Astrocyte of the hippocampus (primary cell): ENCODE measurements around the gene KLLN.
"Not testable (repeated sequence)": the region's sequence is repeated elsewhere in the genome, so short reads cannot be mapped to it uniquely, and the experiment has no call there.

Source experiments
- DNase-seq: peaks from one replicate; pipeline ENCODE4 v3.0.0; 2011; ENCODE audit warnings: low read depth, low spot score

KLLN gene

DNA sequence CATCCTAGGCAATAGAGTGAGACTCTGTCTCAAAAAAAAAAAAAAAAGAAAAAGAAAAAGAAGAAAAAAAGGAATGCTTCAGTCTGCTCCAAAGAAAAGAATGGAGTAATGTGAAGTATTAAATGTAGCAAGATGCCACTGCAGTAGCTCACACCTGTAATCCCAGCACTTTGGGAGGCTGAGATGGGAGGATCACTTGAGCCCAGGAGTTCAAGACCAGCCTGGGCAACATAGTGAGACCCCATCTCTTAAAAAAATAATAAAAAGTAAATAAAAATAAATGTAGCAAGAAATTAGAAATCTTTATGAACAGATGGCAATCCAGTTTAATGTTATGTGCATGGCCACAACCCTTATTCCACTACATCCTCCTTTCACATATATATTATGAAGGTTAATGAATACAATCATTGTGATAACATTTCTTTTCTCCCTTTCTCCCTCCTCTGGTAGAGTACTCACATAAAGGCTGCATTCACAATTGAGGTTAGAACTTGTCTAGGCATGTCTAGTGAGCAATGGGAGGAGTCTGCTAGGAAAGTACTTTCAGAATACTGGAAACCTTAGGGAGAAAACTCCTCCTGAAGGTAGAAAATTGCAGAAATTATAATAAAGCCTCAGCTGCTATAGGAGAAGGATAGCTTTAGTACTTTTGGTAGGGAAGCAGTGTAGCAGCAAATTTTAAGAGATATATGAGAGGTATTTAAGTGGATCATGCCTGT is 20.4 kb downstream of the KLLN start:
- DNase-seq = peak; percentile 77

DNA sequence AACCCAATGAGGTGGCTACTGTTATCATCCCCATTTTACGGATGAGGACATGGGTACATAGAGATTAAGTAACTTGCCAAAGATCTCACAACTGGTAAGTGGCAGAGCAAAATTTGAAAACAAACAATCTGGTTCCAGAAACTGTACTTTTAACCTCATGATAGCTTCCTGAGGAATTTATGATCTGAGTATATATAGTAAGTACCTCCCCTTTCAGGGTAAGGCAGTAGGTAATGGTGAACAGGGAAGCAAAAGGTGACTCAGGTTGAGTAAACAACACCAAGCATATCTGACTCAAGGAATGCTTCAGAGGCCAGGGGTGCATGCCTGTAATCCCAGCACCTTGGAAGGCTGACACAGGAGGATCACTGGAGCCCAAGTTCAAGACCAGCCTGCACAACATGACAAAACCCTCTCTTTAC is 21.1 kb downstream of the KLLN start:
- peak; percentile 37 for DNase-seq

- DNase-seq = no peak
Observed at GRCh38 chr10:87841186-87841585, 22.1 kb downstream of the KLLN start.

DNA sequence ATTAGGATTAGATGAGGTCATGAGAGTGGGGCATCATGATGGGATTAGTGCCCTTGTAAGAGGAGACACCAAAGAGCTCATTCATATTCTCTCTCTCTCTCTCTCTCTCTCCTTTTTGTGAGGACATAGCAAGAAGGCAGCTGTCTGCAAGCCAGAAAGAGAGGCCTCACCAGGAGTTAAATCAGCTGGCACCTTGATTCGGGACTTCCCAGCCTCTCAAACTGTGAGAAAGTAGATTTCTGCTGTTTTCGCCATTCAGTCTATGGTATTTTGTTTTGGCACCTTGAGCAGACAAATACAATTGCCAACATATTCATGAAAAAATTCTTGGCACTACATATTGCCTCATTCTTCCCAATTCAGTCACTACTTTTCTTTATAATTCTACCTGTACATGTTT is 24.7 kb downstream of the KLLN start:
- DNase-seq = no peak

DNA sequence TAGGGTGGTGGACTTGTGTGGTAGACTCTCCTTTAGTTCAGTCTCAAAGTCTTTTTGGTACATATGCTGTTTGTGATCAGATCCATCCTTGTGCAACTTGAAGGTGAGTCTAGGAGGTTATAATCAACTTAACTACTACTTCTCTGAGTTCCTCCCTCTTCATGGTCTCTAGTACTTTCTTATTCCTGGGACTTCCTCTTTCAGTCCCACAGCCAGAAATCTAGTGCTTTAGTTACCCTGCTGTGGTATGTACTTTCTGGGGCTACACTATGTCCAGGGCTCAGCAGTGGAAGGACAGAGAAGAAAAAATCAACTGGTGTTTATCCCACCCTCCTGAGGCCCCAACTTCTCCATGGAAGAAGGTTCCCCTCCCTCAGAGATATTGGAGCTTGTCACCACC is 25.9 kb downstream of the KLLN start:
- DNase-seq = no peak

- DNase-seq = no peak
Observed at GRCh38 chr10:87836098-87836497, 27.2 kb downstream of the KLLN start.

GRCh38 chr10:87829986-87830729 is 33.2 kb downstream of the KLLN start:
- DNase-seq = no peak

DNA sequence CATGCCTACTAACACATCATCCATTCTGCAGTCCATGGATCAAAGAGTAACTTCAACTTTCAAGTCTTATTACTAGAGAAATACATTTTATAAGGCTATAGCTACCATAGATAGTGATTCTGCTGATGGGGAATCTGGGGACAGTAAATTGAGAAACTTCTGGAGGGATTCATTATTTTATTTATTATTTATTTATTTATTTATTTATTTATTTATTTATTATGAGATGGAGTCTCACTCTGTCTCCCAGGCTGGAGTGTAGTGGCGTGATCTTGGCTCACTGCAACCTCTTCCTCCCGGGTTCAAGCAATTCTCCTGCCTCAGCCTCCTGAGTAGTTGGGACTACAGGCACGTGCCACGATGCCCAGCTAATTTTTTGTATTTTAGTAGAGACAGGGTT is 34.3 kb downstream of the KLLN start:
- not testable (repeated sequence) for DNase-seq

- no peak for DNase-seq
Observed at GRCh38 chr10:87827681-87828080, 35.7 kb downstream of the KLLN start.

GRCh38 chr10:87826653-87827052 is 36.7 kb downstream of the KLLN start:
- no peak for DNase-seq

GRCh38 chr10:87819289-87819585 is 44.1 kb downstream of the KLLN start:
- DNase-seq = no peak

GRCh38 chr10:87818505-87819288 is 44.6 kb downstream of the KLLN start:
- no peak for DNase-seq

DNA sequence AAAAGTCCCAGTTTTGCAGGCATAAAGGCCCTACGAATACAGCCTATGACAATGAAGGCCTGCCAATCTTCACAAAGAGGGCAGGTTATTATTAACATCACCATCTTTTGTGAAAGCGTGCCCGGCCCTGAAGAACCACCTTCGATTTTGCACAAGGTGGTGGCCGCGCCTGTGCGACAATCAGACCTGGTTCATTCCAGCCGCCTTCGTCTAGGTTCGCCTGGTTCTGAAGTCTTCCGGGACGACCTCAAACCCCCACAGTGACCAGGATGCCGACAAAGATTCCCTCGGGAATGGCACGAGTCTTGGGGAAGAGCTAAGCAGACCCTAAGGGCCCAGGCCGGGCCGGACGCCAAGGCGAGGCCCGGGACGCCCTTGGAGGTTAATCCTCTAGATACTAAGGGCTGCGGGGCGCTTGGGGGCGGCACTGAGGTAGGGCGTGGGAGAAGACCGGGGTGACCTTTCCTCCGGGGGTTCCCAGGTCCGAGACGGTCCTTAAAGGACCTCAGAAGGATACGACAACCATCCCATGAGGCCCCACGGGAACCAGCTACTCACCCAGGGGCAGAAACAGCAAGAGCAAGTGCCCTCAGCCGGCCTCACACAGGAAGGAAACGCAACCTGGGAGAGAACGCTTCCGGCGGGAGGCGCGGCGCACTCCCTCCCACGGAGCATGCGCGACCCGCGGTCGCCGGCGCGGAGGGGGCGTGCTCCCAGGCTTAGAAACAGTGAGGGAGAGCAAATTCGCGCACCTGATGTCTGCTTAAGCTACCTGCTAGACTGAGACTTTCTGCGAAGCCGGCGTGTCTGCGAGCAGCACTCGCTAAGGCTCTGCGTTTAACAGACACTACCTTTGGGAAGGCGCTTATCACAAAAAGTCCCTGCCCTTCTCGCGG is 45.5 kb downstream of the KLLN start, which contains the start of gene ATAD1:
TSS of gene ATAD1 (minus strand) at position 618 of the 896 bp plus-strand sequence. CDS start 3,627 bp downstream, outside the sequence.
- peak; percentile 94 for DNase-seq

GRCh38 chr10:87816898-87817608 is 46.3 kb downstream of the KLLN start:
- peak; percentile 10 for DNase-seq

DNA sequence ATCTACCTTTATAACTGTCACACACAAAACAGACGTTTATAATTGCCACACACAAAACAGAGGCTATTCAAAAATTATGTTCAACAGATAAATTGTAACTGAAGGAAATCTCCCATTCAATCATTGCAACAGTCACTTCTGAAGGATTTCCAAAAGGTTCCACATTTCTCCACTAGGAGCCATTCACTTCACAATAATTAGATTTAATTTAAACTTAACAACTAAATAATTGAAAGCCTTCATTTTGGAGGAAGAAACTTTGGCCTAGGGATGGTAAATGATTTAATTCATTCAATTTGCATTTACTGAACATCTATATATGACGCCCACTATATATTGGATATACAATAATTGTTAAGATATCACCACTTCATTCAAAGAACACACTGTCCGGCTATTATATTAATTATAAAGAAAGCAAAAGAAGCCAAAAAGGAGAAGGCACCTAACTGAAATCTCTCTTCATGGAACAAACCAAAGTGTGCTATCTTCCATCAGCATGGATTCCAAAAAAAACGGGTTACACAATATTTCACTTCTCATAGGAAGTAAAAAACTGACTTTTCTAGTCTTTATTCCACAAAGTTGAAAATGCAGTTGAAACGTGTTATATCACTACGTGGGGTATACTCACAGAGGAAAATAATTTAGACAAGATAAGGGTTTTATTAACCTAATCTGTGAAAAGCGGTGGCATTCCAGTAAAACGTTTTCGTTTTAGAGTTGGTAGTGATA is 47.0 kb downstream of the KLLN start:
- no peak for DNase-seq
